Amniotic stem cell (primary cell): ENCODE measurements around the gene NPHS1.
A peak's percentile ranks its signal among the peaks of the same experiment; 100 is the strongest.
"Not testable (repeated sequence)": the region's sequence is repeated elsewhere in the genome, so short reads cannot be mapped to it uniquely, and the experiment has no call there.

ENCODE experiments used
- DNase-seq: peaks from one replicate; lab custom pipeline; 2025; lab: John Stamatoyannopoulos, UW

NPHS1 gene

DNA sequence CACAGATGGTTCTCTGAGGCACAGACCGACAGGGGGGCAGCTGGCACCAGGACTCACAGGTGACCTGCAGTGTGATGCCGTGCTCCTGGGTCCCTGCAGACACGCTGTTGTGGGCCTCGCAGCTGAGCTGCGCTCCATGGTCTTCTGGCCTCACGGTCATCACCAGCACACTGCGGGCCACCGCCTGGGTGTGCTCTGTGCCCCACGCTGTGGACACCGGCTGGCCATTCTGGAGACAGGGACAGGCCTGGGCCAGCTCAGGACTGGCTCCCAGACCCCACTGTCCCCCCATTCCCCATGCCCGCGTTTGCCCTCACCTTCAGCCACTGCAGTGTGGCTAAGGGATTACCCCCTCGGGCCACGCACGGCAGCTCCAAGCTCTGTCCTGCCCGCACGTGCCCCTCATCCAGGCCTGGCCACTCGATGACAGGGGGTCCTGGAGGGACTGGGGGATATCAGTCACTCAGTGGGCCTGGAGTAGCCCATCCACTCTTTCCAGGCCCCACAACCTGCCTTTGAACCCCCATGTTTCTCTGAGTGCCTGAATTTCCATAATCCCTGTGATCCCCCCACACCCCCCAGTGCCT, 3.3 kb downstream of the NPHS1 start:
- DNase-seq, result no peak

DNA sequence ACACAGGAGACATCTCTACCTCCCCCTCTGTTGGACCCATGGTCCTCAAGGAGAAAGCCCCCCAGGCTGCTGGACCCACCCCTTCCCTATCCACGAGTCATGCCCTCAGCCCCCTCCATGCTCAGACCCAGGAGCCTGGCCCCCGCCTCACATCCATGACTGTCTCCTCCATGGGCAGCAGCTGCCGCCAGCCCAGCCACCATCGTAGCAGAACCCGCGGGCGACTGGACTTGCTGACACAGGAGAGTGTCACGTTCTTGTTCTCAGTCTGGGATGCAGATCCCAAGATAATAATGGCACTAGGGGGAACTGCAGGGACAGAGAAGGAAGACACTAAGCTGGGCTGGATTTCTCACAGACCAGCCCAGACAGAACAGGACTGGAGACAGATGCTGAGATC, 3.8 kb downstream of the NPHS1 start:
- DNase-seq, result no peak

DNA sequence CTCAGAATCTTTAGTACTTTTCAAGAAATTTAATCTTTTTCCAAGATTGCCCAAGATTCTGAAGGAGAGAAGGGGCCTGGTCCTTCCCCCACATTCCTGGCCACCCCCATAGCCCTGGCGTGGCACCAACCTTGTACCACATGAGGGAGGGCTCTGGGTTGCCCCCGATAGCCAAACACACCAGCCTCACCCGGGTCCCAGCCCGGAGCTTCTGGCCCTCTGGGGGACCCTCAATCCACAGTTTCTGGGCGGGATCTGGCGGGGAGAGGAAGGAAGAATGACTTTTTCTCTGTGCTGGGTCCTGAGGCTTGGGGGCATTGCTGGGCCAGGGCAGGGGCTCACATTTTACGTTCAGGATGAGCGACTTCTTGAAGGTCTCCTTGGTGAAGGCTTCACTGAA, 4.4 kb downstream of the NPHS1 start:
- DNase-seq, result no peak

DNA sequence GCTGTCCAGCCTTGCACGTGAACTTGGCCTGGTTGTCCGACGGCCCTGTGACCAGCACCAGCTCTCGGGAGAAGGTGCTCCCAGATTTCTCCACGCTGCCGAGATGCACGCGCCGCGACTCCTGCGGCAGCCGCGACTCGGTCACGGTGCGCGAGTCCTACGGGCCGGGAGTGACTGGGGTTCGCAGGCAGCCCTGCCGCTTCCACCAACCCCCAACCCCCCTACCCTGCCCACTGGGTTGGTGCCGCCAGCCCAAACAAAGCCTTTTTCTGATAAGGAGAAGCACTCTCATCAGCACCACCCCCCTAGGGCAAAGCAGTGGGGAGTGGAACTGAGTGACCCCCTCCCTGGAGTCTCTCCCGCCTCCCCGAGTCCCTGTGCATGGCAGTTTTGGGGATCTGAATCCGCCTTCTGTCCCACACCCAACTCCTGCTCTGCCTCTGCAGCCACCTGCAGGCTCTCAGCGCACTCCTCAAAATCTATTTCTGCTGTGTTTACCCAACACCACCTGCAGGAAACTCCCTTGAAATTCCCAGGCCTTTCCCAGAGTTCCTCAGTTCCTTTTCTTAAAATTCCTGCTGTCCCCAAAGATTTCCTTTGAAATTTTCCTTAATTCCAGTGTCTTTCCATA, 6.2 kb downstream of the NPHS1 start:
- DNase-seq, result no peak

DNA sequence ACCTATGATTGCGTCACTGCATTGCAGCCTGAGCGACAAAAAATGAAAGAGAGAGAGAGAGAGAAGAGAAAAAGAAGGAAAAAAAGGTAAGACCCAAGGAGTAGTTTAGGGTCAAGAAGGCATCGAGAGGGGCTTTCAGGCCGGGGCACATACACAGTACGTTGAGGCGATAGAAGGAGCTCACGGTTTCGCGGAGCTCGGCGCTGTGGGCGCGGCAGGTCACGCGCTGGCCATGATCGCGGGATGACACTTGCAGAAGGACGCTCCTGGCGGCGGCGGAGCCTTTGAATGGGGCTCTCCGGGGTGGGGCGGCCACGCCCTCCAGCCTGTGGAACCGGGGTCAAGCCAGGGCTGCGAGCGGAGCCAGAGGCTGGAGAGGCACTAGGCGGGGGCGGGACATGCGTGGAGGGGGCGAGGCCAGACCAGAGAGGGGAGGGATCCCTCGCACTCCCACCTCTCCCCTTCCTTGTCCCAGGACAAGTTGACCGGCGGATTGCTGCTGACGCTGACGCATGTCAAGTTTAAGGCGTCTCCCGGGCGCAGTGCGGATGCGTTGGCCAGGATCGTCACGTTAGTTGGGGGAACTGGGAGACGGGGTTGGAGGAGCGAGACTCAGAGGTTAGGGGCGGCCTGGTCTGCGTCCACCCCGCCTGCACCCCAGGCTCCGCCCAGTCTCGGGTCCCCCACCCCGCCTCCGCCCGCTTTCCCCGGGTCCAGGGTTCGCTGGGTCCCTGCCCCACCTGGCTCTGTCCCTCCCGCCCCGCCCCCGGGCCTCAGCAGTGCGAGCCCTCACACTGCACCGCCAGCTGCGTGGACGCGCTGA, 6.9 kb downstream of the NPHS1 start:
- DNase-seq, result no peak

DNA sequence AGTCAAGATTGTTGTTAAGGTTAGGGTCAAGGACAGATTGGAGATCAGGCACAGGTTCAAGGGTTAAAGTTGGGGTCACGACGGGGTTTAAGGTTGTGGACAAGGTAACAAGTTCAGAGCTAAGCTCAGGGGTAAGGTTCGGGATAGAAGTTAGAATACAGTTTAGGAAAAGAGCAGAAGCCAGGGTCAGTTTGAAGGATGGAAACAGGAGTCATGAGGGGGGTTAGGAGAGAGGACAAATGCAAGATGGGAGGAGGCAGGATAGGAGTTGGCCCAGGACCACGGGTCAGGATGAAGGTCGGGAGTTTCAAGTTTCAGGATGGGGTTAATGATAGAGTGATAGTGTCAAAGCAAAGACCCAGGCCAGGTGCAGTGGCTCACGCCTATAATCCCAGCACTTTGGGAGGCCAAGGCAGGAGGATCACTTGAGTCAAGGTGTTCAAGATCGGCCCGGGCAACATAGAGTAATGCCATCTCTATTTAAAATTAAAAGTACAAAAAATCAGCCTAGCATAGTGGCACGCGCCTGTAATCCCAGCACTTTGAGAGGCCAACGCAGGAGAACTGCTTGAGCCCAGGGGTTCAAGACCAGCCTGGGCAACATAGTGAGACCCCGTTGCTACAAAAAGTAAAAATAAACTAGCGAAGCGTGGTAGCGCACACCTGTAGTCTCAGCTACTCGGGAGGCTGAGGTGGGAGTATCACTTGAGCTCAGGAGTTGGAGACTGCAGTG, 7.7 kb downstream of the NPHS1 start:
- DNase-seq, result no peak

DNA sequence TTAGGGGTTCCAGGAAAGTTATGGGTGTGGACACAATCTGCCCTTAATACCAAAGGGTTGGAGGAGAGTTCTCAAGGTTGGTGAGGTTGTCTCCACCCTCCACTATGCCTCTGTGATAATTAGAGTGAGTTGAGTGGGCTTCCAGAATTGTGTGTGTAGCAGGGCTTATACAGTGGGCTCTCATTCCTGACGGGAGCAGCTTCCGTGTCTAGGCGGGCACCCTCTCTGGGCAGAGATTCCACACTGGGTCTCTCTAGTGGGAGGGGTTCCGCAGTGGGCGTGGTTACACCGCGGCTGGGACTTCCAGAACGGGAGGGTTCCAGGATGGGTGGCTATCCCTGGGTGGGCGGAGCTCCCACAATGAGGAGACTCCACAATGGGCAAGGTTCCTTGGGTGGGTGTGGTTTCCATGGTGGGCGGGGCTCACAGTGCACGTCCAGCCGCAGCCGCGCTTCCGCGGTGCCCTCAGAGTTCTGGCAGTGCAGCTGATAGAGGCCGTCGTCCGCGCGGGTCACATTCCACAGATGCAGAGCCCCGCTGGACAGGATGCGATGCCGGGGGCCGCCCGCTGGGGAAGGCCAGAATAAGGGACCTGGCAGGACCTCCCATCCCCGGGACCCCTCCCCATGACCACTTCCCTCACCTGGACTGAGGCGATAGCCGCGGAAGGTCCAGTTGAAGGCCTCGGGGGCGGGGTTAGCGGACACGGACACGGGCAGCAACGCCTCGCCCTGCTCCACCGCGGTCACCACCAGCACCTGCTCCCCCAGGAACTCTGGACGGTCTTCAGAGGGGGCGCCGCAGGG, 8.4 kb downstream of the NPHS1 start:
- no peak for DNase-seq

DNA sequence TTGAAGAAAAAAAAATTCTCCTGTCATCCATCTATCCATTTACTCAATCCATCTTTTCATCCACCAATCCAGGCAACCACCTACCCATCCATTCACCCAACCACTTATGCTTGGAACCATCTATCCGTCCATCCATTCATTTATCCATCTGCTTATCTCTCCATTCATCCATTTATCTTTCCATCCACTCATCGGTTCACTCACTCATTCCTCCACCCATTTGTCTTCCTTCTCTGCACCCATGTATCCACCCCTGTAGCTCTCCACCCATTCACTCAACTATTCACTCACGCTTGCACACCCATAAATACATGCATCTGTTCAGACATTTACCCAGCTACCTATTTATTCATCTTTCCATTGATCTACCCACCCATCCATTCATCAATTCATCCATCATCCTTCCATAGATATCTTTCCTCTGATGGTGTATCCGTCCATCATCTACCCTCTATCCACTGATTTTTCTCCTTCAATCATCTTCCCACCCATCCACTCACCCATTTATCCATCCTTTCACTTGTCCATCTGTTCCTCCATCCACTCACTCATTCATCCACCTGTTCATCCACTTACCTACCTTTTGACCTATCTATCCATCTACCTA, 9.5 kb downstream of the NPHS1 start:
- DNase-seq, result no peak

DNA sequence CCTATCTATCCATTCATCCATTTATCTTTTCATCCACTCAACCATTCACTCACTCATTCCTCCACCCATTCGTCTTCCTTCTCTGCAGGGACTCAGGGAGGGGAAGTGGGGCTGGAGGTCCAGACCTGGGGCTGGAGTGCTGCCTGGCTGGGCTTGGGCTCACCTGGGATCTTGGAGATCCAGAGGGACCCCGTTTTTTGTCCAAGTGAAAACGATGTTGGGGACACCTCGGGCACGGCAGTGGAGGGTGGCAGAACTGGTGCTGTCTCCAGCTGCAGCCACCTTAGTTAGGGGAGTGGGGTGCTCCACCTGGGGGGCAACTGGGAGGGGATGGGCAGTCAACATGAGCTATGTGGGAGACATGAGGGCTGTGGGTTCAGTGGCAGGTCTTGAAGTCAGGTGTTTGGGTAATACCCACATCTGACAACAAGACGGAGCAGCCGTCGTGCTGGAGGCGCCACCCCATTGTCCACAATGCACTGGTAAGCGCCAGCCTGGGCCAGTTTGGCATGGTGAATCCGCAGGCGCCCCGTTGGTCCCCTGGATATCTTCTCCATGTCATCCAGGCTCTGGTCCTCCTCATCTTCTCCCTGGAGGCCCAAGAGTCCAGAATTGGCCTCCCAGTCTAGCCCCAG, 10.2 kb downstream of the NPHS1 start:
- DNase-seq, result no peak

DNA sequence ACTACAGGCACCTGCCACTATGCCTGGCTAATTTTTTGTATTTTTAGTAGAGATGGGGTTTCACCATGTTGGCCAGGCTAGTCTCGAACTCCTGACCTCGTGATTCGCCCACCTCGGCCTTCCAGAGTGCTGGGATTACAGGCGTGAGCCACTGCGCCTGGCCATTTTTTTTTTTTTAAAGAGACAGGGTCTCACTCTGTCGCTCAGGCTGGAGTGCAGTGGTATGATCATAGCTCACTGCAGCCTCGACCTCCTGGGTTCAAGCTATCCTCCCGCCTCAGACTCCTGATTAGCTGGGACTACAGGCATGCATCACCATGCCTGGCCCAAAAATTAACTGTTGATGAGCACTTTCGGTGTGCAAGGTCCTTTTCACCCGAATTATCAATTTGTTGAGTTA, 16.2 kb downstream of the NPHS1 start:
- DNase-seq, result not testable (repeated sequence)

DNA sequence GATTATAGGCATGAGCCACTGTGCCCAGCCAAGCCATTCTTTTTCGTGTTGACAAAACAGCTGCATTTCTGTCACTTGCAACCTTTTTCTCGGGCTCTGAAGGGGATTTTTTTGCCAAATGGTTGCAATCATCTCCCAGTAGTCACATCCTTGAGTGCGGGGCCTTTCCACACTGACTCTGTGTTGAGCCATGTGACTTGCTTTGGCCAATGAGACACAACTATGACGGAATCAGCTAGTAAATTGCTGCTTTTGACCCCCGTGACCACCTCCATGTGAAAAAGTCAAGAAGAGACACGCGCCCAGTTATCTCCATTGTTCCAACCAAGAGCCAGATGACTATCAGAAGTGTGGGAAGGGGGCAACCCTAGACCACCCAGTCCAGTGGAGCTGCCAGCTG, 18.3 kb downstream of the NPHS1 start:
- DNase-seq, result no peak

DNA sequence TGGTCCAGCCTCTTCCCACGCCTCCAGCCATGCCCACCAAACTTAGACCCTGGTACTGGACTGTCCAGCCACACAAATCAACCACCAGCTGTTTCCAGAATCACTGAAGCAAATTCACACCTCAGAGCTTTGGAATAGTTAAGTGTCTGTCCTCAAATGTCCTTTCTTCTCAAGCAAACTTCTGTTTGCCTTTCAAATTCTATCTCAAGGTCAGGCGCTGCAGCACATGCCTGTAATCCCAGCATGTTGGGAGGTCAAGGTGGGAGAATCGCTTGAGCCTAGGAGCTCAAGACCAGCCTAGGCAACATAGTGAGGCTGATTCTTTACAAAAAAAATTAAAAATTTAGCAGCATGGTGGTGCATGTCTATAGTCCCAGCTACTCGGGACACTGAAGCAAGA, 20.2 kb downstream of the NPHS1 start:
- no peak for DNase-seq

DNA sequence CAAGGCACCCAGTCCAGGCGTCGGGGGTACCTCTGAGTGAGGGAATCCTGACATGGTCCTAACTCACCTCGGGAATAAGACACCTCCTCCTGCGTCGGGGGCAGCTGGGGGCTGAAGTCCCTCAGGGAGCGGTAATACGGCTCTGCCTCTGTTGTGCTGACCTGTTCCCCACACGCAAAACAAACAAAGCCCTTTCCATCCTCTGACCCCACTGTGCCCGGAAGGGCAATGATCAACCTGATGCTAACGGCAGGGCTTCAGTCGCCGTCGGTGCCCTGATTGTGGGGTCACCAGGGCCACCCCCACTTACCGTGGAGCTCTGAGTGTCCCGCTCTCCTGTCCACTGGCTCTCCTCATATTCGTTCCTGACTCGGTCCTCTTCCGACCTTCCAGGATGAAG, 21.3 kb downstream of the NPHS1 start:
- DNase-seq, result no peak

DNA sequence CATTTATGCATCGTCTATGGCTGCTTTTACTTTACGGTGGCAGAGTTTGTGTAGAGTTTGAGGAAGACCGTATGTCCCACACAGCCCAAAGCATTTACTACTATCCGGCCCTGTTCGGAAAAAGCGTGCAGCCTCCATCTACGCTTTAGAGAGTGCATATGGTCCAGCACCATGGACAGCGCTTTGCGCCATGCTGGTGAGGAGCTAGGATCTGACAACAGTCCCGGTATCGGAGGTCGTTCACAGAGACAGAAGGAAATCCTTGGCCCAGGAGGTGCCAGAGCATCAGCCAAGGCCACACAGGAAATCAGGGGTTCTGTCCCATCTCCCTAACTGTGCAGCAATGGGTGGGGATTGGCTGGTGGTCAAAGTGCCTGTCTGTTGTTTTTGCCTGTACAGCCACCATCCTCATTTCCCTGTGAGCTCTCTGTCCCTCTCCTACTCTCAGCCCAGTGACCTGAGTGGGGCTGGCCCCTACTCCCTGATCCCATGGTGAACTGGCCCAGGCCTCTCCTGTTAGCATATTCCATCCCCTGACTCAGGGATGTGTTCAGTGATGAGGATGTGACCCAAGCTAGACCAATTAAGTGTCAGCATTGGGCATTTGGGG, 23.5 kb downstream of the NPHS1 start:
- peak; percentile 48 for DNase-seq

DNA sequence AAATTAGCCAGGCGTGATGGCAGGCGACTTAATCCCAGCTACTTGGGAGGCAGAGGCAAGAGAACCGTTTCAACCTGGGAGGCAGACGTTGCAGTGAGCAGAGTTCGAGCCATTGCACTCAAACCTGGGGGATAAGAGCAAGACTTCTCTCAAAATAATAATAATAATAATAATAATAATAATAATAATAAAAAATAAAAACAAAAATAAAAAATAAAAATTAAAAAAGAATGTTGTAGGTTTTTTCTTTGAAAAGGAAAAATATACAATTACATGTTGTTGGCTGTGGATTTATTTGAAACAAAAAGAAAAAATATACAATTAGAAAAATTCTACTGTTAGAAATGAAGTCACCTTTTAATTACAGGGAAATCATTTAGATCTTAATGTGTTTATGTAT, 28.2 kb downstream of the NPHS1 start:
- DNase-seq, result no peak

DNA sequence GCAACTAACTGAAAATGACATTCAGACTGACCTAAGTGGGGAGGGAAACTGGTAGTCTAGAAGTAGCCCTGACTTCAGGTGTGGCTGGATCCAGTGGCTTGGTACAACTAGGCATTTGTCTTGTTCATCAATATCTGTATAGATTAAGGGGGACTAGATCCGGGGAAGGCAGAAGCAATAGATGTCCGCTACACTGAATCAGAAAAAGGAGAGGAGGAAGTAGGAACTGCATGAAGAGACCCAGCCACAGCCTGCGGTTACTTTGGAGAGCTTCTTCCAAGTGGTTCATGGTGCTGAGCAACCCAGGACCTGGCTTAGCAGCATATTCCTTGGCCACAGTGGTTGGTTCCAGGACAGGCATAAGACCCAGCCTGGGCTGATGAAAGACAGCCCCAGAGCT, 29.7 kb downstream of the NPHS1 start:
- no peak for DNase-seq

DNA sequence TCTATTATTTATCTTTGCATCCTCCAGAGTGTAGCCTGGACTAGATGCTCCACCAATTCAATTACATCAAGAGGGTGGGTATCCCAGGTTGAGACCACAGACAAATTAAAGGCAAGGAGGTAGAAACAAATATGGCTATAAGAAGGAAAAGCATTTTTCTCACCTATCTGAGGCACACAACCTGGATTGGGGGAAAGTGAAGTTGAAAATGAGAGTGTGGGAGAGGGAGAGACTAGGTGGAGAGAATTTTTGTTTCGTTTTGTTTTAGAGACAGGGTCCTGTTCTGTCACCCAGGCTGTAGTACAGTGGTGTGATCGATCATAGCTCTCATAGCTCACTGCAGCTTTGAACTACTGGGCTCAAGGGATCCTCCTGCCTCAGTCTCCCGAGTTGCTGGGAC, 33.9 kb downstream of the NPHS1 start:
- no peak for DNase-seq

DNA sequence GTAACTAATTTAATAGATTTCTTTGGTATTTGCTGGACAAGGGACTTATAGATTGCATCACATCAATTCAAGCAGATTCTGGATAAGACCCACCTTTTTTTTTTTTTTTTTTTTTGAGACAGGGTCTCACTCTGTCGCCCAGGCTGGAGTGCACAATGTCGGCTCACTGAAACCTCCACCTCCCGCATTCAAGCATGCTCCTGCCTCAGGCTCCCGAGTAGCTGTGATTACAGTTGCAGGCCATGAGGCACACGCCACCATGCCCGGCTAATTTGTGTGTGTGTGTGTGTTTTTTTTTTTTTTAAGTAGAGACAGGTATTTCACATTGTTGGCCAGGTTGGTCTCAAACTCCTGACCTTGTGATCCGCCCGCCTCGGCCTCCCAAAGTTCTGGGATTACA, 35.5 kb downstream of the NPHS1 start:
- no peak for DNase-seq

DNA sequence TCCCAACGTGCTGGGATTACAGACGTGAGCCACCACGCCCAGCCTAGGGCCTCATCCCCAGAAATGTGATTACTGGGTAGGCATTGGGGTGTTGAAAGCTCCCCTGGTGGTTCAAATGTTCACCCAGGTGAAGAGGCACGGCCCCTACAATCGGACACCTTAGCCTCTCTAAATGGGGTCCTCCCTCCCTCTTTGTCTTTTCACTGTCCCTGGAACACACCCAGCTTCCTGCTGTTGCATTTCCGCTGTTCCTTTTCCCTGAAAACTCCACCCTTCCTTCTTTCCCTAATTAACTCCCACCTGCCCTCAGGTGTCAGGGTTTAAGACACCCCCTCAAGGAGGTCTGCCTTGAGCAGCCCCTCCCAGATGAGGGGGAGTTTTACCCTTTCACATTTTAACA, 36.0 kb downstream of the NPHS1 start:
- DNase-seq, result no peak

DNA sequence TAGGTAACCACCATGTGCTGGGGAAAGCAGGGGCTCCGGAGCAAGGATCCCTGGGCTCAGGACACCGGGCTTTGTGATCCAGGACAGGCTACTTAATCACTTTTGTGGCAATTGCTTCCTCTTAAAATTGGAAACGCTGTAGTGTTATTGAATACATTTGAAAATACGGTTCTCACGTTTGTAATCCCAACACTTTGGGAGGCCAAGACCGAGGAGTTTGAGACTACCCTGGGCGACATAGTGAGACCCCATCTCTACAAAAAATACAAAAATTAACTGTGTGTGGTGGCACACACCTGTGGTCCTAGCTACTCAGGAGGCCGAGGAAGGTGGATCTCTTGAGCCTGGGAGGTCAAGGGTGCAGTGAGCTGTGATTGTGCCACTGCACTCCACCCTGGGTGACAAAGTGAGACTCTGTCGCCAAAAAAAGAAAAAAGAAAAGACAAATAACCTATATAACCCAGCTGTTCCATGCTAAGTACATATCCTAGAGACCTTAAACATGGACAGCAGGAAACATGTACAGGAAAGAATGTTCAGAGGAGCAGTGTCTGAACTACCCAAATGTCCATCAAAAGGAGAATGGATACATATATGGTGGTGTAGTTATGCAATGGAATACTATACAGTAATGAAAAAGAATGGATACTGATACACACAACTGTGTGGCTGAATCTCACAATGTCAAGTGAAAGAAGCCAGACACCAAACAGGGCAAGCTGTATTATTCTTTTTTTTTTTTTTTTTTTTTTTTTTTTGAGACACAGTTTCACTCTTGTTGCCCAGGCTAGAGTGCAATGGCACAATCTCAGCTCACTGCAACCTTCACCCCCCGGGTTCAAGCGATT, 39.0 kb downstream of the NPHS1 start:
- DNase-seq, result no peak
